ENCODE measurements around the gene CELA2A. TPM values are rescaled to one million over a fixed set of nuclear protein-coding genes. Genes with fewer than 3 reads are reported as not detected.

Gene CELA2A
- total and polyA plus RNA-seq, 2 donors (not counting 3 experiments of a cell fraction or from before 2014, with no cell fraction given): not detected

DNA sequence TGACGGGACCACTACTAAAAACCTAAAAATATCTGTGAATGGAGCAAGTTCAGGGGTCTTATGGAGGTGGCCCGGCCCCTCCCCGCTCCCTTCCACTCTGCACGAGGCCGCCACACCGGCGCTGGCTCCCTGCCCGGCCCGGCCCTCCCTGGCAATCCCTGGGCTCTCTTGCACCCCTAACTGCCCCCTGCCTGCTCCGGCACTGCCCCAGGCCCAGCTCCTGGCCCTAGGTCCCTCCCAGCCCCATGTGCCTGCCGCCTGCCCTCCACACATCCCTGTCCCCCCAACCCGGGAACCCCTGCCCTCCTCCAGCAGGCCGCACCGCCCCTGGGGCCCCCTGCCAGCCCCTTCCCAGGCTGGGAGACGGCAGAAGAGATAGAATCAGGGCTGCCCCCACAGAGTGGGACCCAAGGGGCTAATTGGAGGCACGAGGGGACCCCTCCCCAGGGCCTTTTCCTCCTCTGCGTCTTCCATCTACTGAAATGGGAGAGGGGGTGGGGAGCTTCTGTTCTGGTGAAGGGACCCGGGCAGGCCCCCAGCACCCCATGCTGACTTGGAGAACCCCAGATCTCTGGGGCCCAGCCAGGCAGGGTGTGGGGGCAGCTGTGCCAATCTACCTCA lies 27.6 kb upstream of the CELA2A start:
- H3K9me3 ChIP-seq (replicated peaks; ENCODE audit: control insufficient read depth, insufficient read depth, low read length): no peaks in the 10 kb centered on the region
- FAIRE-seq (no peak), DNase-seq (ENCODE audit: low read depth, low spot score) (no peak)
- H3K36me3 ChIP-seq (ENCODE audit: control insufficient read depth in 2 of 2, extremely low read depth in 1 of 2, insufficient read depth in 2 of 2, low read length in 2 of 2): peaks cover 9 to 18% of the 10 kb centered on the region in 2 experiments
- TF ChIP-seq POLR2AphosphoS5 (IDR thresholded peaks at IDR 0.05; ENCODE audit: insufficient read depth, low read depth, low read length): no peak
- TF ChIP-seq JUN (IDR thresholded peaks at IDR 0.05; ENCODE audit: borderline replicate concordance, insufficient read depth, insufficient read length, low read depth): no peak
- no peak for TF ChIP-seq MYC (IDR thresholded peaks at IDR 0.05; ENCODE audit: low read depth, low read length)
- TF ChIP-seq, protein P1, sequence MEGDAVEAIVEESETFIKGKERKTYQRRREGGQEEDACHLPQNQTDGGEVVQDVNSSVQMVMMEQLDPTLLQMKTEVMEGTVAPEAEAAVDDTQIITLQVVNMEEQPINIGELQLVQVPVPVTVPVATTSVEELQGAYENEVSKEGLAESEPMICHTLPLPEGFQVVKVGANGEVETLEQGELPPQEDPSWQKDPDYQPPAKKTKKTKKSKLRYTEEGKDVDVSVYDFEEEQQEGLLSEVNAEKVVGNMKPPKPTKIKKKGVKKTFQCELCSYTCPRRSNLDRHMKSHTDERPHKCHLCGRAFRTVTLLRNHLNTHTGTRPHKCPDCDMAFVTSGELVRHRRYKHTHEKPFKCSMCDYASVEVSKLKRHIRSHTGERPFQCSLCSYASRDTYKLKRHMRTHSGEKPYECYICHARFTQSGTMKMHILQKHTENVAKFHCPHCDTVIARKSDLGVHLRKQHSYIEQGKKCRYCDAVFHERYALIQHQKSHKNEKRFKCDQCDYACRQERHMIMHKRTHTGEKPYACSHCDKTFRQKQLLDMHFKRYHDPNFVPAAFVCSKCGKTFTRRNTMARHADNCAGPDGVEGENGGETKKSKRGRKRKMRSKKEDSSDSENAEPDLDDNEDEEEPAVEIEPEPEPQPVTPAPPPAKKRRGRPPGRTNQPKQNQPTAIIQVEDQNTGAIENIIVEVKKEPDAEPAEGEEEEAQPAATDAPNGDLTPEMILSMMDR (IDR thresholded peaks at IDR 0.05; ENCODE audit: extremely low read depth in 1 of 2, insufficient read depth in 1 of 2, low read depth in 1 of 2, low read length in 2 of 2): no peak
- no peak for TF ChIP-seq EZH2 (IDR thresholded peaks at IDR 0.05; ENCODE audit: borderline replicate concordance, low read depth, low read length, severe bottlenecking)
- TF ChIP-seq, protein P2, sequence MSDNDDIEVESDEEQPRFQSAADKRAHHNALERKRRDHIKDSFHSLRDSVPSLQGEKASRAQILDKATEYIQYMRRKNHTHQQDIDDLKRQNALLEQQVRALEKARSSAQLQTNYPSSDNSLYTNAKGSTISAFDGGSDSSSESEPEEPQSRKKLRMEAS (IDR thresholded peaks at IDR 0.05; ENCODE audit: insufficient read depth, insufficient read length): no peak
- no peak for TF ChIP-seq GATA2 (IDR thresholded peaks at IDR 0.05; ENCODE audit: insufficient read depth, insufficient read length, low read depth, low read length)
- no peak for TF ChIP-seq FOS (IDR thresholded peaks at IDR 0.05; ENCODE audit: borderline replicate concordance, insufficient read depth, low read length)
- H3K79me2 ChIP-seq (ENCODE audit: control insufficient read depth, insufficient read depth, low read length): peaks cover 13% of the 10 kb centered on the region
- no peak overlapping the region for H3K4me3 ChIP-seq (replicated peaks in 1 of 3; ENCODE audit: insufficient read depth in 1 of 3, low read depth in 1 of 3, low read length in 3 of 3)
- no peak overlapping the region for H3K4me2 ChIP-seq (ENCODE audit: insufficient read depth, low read length)
- H3K4me1 ChIP-seq (ENCODE audit: control insufficient read depth, extremely low read depth, insufficient read depth, low read length): no peaks in the 10 kb centered on the region
- H3K27ac ChIP-seq (ENCODE audit: insufficient read depth, low read depth, low read length): no peak overlapping the region
- no peak overlapping the region for H2AFZ ChIP-seq (ENCODE audit: low read depth, low read length)
- no peaks in the 10 kb centered on the region for H3K9me1 ChIP-seq (replicated peaks; ENCODE audit: control insufficient read depth, extremely low read depth, insufficient read depth, low read length)
- H3K27me3 ChIP-seq (ENCODE audit: control insufficient read depth in 2 of 2, insufficient read depth in 2 of 2, low read length in 2 of 2): no peaks in the 10 kb centered on the region
- H3K9ac ChIP-seq (replicated peaks; ENCODE audit: extremely low read depth, insufficient read depth, low read length): no peak overlapping the region
- H4K20me1 ChIP-seq (replicated peaks; ENCODE audit: control insufficient read depth, extremely low read depth, insufficient read depth, low read length): no peaks in the 10 kb centered on the region
- dilution Hi-C loops (cut with MboI; ENCODE audit: extremely low pct_ligation_motif_present, low sequenced_read_pairs): no loop called here
- BruUV-seq (replicated peaks): no TSS peak
- intact Hi-C loops (cut with micrococcal nuclease): no loop called here
- ChIA-PET POLR2A (no interaction called here), CTCF (interaction anchor here (0.7 to 13.1 kb wide), 5 partner anchors 7 to 300 kb away, joined by 3 to 332 read pairs (median 6); no protein-coding TSS in a partner anchor)

Data from endothelial cell of umbilical vein (primary cell).